PFSK-1 (cell line): ENCODE measurements around the gene NUDT21.

ENCODE experiments used
- FOXP2 ChIP-seq: optimal IDR thresholded peaks from 2 replicates; pipeline ENCODE3; 2011; ENCODE audit warnings: borderline replicate concordance, control low read depth, inconsistent platforms; ENCODE audit not compliant: insufficient read depth; ENCODE audit errors: extremely low read length, extremely low read depth
- POLR2AphosphoS5 ChIP-seq: IDR thresholded peaks from 2 replicates; pipeline ENCODE4 v1.6.1; 2012; ENCODE audit warnings: low read depth, mild to moderate bottlenecking, control low read depth, low read length, moderate library complexity
- REST ChIP-seq, 2 experiments: IDR thresholded peaks; 2 replicates each; pipeline versions ENCODE4 v1.6.1 to v1.8.0; 2011 to 2012; ENCODE audit warnings: low read depth in 2 of 2, low read length in 2 of 2, control low read depth in 1 of 2, inconsistent platforms in 1 of 2, mild to moderate bottlenecking in 1 of 2, moderate library complexity in 1 of 2; ENCODE audit not compliant: insufficient read depth in 1 of 2
- SIN3A ChIP-seq: IDR thresholded peaks from 2 replicates; pipeline ENCODE4 v1.6.1; 2012; ENCODE audit warnings: mild to moderate bottlenecking, low read length, moderate library complexity, borderline replicate concordance; ENCODE audit not compliant: insufficient read depth
- TAF1 ChIP-seq: IDR thresholded peaks from 2 replicates; pipeline ENCODE4 v1.6.1; 2012; ENCODE audit warnings: low read length, control low read depth, borderline replicate concordance; ENCODE audit not compliant: insufficient read depth

DNA sequence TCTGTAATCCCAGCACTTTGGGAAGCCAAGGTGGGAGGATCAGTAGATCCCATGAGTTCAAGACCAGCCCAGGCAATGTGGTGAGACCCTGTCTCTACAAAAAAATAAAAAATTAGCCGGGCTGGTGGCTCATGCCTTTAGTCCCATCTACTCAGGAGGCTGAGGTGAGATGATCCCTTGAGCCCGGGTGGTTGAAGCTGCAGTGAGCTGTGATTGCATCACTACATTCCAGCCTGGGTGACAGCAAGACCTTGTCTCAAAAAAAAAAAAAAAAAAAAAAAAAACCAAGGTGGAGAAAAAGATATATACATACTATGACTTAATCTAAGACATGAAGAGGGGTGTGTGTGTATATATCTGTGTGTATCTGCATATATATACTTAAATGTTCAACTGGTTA, 42.0 kb upstream of the NUDT21 start:
- no peak for TF ChIP-seq TAF1
- no peak for TF ChIP-seq POLR2AphosphoS5
- no peak for TF ChIP-seq SIN3A
- no peak for TF ChIP-seq REST (IDR thresholded peaks at IDR 0.05; ENCODE audit: insufficient read depth in 1 of 2, low read depth in 2 of 2, low read length in 2 of 2)
- TF ChIP-seq FOXP2 = no peak
